Right atrium auricular region (tissue), 2 donors: Measurements from ENCODE around the gene KMT2B. TPM values are rescaled to one million over a fixed set of nuclear protein-coding genes. Genes with fewer than 3 reads are reported as not detected.

Experiments used
- DNase-seq: peaks from one replicate; pipeline ENCODE4 v3.0.0-alpha.2; 2019; ENCODE audit warnings: low spot score
- H3K27ac ChIP-seq, 2 donors: fragments of 200-600 bp; sonication (generic); 1 replicate in 1 of 2; 2 replicates in 1 of 2; pipeline ENCODE4 v1.5.1; 2016 to 2019
- H3K27me3 ChIP-seq, 2 donors: fragments of 200-600 bp; sonication (generic); one replicate each; pipeline versions ENCODE4 v1.5.1 to v1.6.0; 2017 to 2019
- H3K36me3 ChIP-seq: fragments of 200-600 bp; sonication (generic); one replicate; pipeline ENCODE4 v1.5.1; 2016
- H3K4me1 ChIP-seq, 2 donors: fragments of 200-600 bp; sonication (generic); one replicate each; pipeline versions ENCODE4 v1.5.1 to v1.6.0; 2017 to 2019
- H3K4me3 ChIP-seq, 2 donors: fragments of 200-600 bp; sonication (generic); 1 replicate in 1 of 2; 2 replicates in 1 of 2; pipeline ENCODE4 v1.5.1; 2017 to 2019; ENCODE audit warnings: mild to moderate bottlenecking in 1 of 2, moderate library complexity in 1 of 2
- H3K9me3 ChIP-seq, 2 donors: fragments of 200-600 bp; sonication (generic); one replicate each; pipeline ENCODE4 v1.5.1; 2019
- CTCF ChIP-seq, 2 donors: fragments of 200-600 bp; sonication (generic); IDR thresholded peaks; one replicate each; pipeline ENCODE4 v1.5.1; 2019; ENCODE audit warnings: antibody characterized with exemption in 2 of 2
- total RNA-seq, 2 donors: library from RNA; depleted of rRNA; stranded (reverse); fragments of >200 nt; gene quantifications; one replicate each; pipeline ENCODE4 v1.1.0, GENCODE V29; 2016

The KMT2B gene
- total RNA-seq, 2 donors from 2014 or later, result 11.9 to 12.9 TPM

DNA sequence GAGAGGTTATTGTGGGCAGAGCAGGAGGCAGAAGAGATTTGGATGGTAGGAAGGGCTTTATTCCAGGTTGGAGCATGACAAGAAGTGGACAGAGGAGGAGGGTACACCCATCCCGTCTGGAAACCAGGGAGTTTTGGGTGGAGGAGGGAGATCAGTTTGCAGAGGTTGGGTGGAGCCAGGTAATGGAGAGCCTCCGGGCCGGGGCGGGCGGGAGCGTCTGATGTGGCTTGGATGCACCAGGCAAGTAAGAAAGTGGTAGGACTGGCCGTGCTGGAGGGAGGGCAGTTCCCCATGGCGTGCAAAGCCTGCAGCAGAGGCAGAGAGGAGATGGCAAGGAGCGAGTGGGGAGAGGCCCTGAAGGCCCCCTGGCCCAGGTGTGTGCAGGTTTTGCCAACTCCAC, 13.6 kb downstream of the KMT2B start:
- H3K27me3 ChIP-seq, result no peaks in the 10 kb centered on the region
- H3K4me3 ChIP-seq, result no peak overlapping the region
- no peak overlapping the region for H3K27ac ChIP-seq
- H3K4me1 ChIP-seq, result no peaks in the 10 kb centered on the region
- no peaks in the 10 kb centered on the region for H3K9me3 ChIP-seq
- no peak for TF ChIP-seq CTCF (IDR thresholded peaks at IDR 0.05)
- DNase-seq, result no peak
- peaks cover 77% of the 10 kb centered on the region for H3K36me3 ChIP-seq

- Histone ChIP-seq H3K4me1 (no peaks in the 10 kb centered on the region), H3K27ac (no peak overlapping the region), H3K36me3 (peaks cover 76% of the 10 kb centered on the region), H3K9me3 (no peaks in the 10 kb centered on the region), H3K4me3 (no peak overlapping the region), H3K27me3 (no peaks in the 10 kb centered on the region)
- DNase-seq, result no peak
- TF ChIP-seq CTCF (IDR thresholded peaks at IDR 0.05), result no peak
Measured at GRCh38 chr19:35731779-35732405, 14.1 kb downstream of the KMT2B start.

GRCh38 chr19:35732540-35733179, 14.9 kb downstream of the KMT2B start:
- TF ChIP-seq CTCF (IDR thresholded peaks at IDR 0.05), result no peak
- Histone ChIP-seq H3K9me3 (no peaks in the 10 kb centered on the region), H3K4me3 (no peak overlapping the region), H3K36me3 (peaks cover 76% of the 10 kb centered on the region), H3K27me3 (no peaks in the 10 kb centered on the region), H3K4me1 (no peaks in the 10 kb centered on the region), H3K27ac (no peak overlapping the region)
- no peak for DNase-seq

GRCh38 chr19:35733180-35734125, 15.7 kb downstream of the KMT2B start:
- Histone ChIP-seq H3K27ac (no peak overlapping the region), H3K36me3 (peaks cover 76% of the 10 kb centered on the region), H3K4me3 (no peak overlapping the region), H3K27me3 (no peaks in the 10 kb centered on the region), H3K9me3 (no peaks in the 10 kb centered on the region), H3K4me1 (no peaks in the 10 kb centered on the region)
- no peak for TF ChIP-seq CTCF (IDR thresholded peaks at IDR 0.05)
- DNase-seq, result no peak

GRCh38 chr19:35734273-35734672, 16.5 kb downstream of the KMT2B start:
- Histone ChIP-seq H3K27me3 (no peaks in the 10 kb centered on the region), H3K36me3 (peaks cover 76% of the 10 kb centered on the region), H3K4me1 (peaks cover 0 to under 1% of the 10 kb centered on the region in 2 donors), H3K27ac (no peak overlapping the region), H3K9me3 (no peaks in the 10 kb centered on the region), H3K4me3 (no peak overlapping the region)
- TF ChIP-seq CTCF (IDR thresholded peaks at IDR 0.05), result no peak
- DNase-seq, result no peak
